CD4-positive, alpha-beta memory T cell (primary cell): ENCODE results near the gene SAMD1. TPM values are rescaled to one million over a fixed set of nuclear protein-coding genes. Genes with fewer than 3 reads are reported as not detected.

Source experiments
- CTCF ChIA-PET: fragments of 350-600 bp; sonication (Branson Sonifier 250); formaldehyde crosslinking; loops from one replicate; lab custom pipeline; 2021; ENCODE audit warnings: inconsistent platforms; ENCODE audit not compliant: partially characterized antibody; lab: Charles Lee
- POLR2A ChIA-PET: fragments of 350-600 bp; sonication (Branson Sonifier 250); formaldehyde crosslinking; loops from one replicate; lab custom pipeline; 2021; ENCODE audit not compliant: partially characterized antibody; lab: Charles Lee
- DNase-seq, 5 donors: peaks; one replicate each; pipeline versions ENCODE4 v3.0.0 to v3.0.0-alpha.2; 2020 to 2022; ENCODE audit warnings: mixed read lengths in 1 of 5
- H3K27ac ChIP-seq: one replicate; pipeline ENCODE4 v1.7.0; 2013; ENCODE audit warnings: low read depth, low read length
- H3K27me3 ChIP-seq: 2 replicates; pipeline ENCODE4 v1.7.0; 2013; ENCODE audit warnings: mild to moderate bottlenecking, low read length, moderate library complexity; ENCODE audit not compliant: insufficient read depth
- H3K36me3 ChIP-seq: 2 replicates; pipeline ENCODE4 v1.7.0; 2013; ENCODE audit warnings: mild to moderate bottlenecking, low read length, moderate library complexity; ENCODE audit not compliant: insufficient read depth
- H3K4me1 ChIP-seq: 2 replicates; pipeline ENCODE4 v1.7.0; 2013; ENCODE audit warnings: mild to moderate bottlenecking, low read length, moderate library complexity; ENCODE audit not compliant: insufficient read depth
- H3K4me3 ChIP-seq, 2 donors: one replicate each; pipeline ENCODE4 v1.7.0; 2013; ENCODE audit warnings: low read length in 2 of 2, mild to moderate bottlenecking in 1 of 2
- H3K9me3 ChIP-seq, 2 donors: one replicate each; pipeline ENCODE4 v1.7.0; 2013; ENCODE audit warnings: low read length in 2 of 2, control low read depth in 1 of 2; ENCODE audit not compliant: control insufficient read depth in 1 of 2
- H3K27ac Mint-ChIP-seq, 7 donors: one replicate each; pipeline ENCODE4 v1.8.0; 2020 to 2021; ENCODE audit warnings: mixed read lengths in 7 of 7, mild to moderate bottlenecking in 6 of 7, inconsistent platforms in 3 of 7, moderate library complexity in 3 of 7
- H3K27me3 Mint-ChIP-seq, 2 donors: one replicate each; pipeline ENCODE4 v1.8.0; 2020 to 2021; ENCODE audit warnings: mixed read lengths in 2 of 2
- H3K36me3 Mint-ChIP-seq, 2 donors: one replicate each; pipeline ENCODE4 v1.8.0; 2020 to 2021; ENCODE audit warnings: mixed read lengths in 2 of 2, inconsistent platforms in 1 of 2, mild to moderate bottlenecking in 1 of 2
- H3K4me1 Mint-ChIP-seq, 4 donors: one replicate each; pipeline ENCODE4 v1.8.0; 2020 to 2021; ENCODE audit warnings: mixed read lengths in 4 of 4, mild to moderate bottlenecking in 1 of 4
- H3K4me3 Mint-ChIP-seq, 8 donors: one replicate each; pipeline ENCODE4 v1.8.0; 2020 to 2021; ENCODE audit warnings: mixed read lengths in 8 of 8, mild to moderate bottlenecking in 7 of 8, moderate library complexity in 6 of 8, inconsistent platforms in 3 of 8
- H3K9me3 Mint-ChIP-seq, 8 donors: one replicate each; pipeline ENCODE4 v1.8.0; 2020 to 2021; ENCODE audit warnings: mixed read lengths in 8 of 8, mild to moderate bottlenecking in 5 of 8, inconsistent platforms in 3 of 8, moderate library complexity in 1 of 8
- intact Hi-C: fragments of 100-400 bp; cut with micrococcal nuclease; formaldehyde crosslinking; loops from one replicate; pipeline ENCODE4 v1.15.1; 2023
- polyA plus RNA-seq, 2 donors: library from polyadenylated mRNA; unstranded; fragments of 300-500 nt; fragmentation: Illumina TruSeq; gene quantifications; one replicate each; pipeline ENCODE4 v1.2.3, GENCODE V29; 2021
- total RNA-seq, 2 experiments: library from RNA; stranded (reverse); gene quantifications; one replicate each; pipeline ENCODE4 v1.2.3, GENCODE V29; 2021

The SAMD1 gene
- total and polyA plus RNA-seq, 4 experiments from 2014 or later, result 0.16 to 43.3 (median 19.5) TPM

GRCh38 chr19:14085309-14085995 is 5.1 kb downstream of the SAMD1 start, which contains the start of gene C19orf67:
Gene C19orf67 (minus strand): TSS chr19:14085783. CDS start chr19:14085627, 156 bp downstream.
- Histone ChIP-seq H3K36me3 (no peaks in the 10 kb centered on the region), H3K9me3 (no peaks in the 10 kb centered on the region), H3K4me3 (no peak within 1 kb of the TSS), H3K4me1 (peaks cover 21% of the 10 kb centered on the region), H3K27ac (no peak within 1 kb of the TSS), H3K27me3 (no peaks in the 10 kb centered on the region)
- peaks cover 8 to 33% (median 22%) of the 10 kb centered on the region in 4 donors for H3K4me1 Mint-ChIP-seq
- intact Hi-C loops, result no loop called here
- H3K36me3 Mint-ChIP-seq, result peaks cover 4 to 9% of the 10 kb centered on the region in 2 donors
- H3K27ac Mint-ChIP-seq, result peak within 1 kb of the TSS in 3 of 7 donors; percentile 7 to 97 (median 37)
- H3K27me3 Mint-ChIP-seq, result no peaks in the 10 kb centered on the region
- peak within 1 kb of the TSS in 1 of 8 donors; percentile 26 for H3K4me3 Mint-ChIP-seq
- POLR2A ChIA-PET, result interaction anchor here (0.8 kb wide), 1 partner anchor 11 kb away, joined by 3 read pairs; no protein-coding TSS in a partner anchor
- H3K9me3 Mint-ChIP-seq, result no peaks in the 10 kb centered on the region
- CTCF ChIA-PET, result interaction anchor here (0.6 to 2.6 kb wide), 3 partner anchors 51 to 1000 kb away, joined by 3 to 12 read pairs (median 3); partner anchors contain the start of gene ASF1B
- DNase-seq, result no peak

- ChIA-PET POLR2A (interaction anchor here (1.0 to 3.6 kb wide), 11 partner anchors 9 to 308 kb away, joined by 3 to 25 read pairs (median 9); partner anchors contain the start of genes ADGRE5, C19orf53, DCAF15 and IL27RA), CTCF (interaction anchor here (1.0 to 2.1 kb wide), 6 partner anchors 8 to 397 kb away, joined by 3 to 9 read pairs (median 6); partner anchors contain the start of gene IL27RA)
- H3K27me3 Mint-ChIP-seq, result no peaks in the 10 kb centered on the region
- intact Hi-C loops, result loop anchor here (5.0 kb wide), 1 partner anchor 930 kb away; the partner anchor contains the start of genes IER2 and STX10
- peak overlapping the region; percentile 13 to 94 (median 46) for H3K4me3 Mint-ChIP-seq
- peaks cover 5 to 28% (median 17%) of the 10 kb centered on the region in 4 donors for H3K4me1 Mint-ChIP-seq
- H3K27ac Mint-ChIP-seq, result peak overlapping the region in 6 of 7 donors; percentile 15 to 84 (median 46)
- Histone ChIP-seq H3K4me1 (peaks cover 18% of the 10 kb centered on the region), H3K36me3 (no peaks in the 10 kb centered on the region), H3K27ac (no peak overlapping the region), H3K4me3 (no peak overlapping the region), H3K27me3 (no peaks in the 10 kb centered on the region), H3K9me3 (no peaks in the 10 kb centered on the region)
- H3K36me3 Mint-ChIP-seq, result peaks cover 0 to 4% of the 10 kb centered on the region in 2 donors
- no peaks in the 10 kb centered on the region for H3K9me3 Mint-ChIP-seq
- no peak for DNase-seq
Observed at GRCh38 chr19:14082675-14082960, 7.9 kb downstream of the SAMD1 start.

- Histone ChIP-seq H3K27me3 (no peaks in the 10 kb centered on the region), H3K4me1 (peaks cover 18% of the 10 kb centered on the region), H3K4me3 (peak overlapping the region; percentile 61 to 74), H3K27ac (peak overlapping the region; percentile 68), H3K9me3 (no peaks in the 10 kb centered on the region), H3K36me3 (no peaks in the 10 kb centered on the region)
- POLR2A ChIA-PET, result interaction anchor here (1.0 to 3.6 kb wide), 18 partner anchors 8 to 930 kb away, joined by 3 to 25 read pairs (median 8); partner anchors contain the start of genes ADGRE5, ASF1B, C19orf53 and DCAF15
- CTCF ChIA-PET, result interaction anchor here (0.8 to 2.1 kb wide), 9 partner anchors 8 to 398 kb away, joined by 3 to 9 read pairs (median 5); partner anchors contain the start of genes ASF1B, IL27RA and MISP3
- Mint-ChIP-seq H3K27me3 (no peaks in the 10 kb centered on the region), H3K9me3 (no peaks in the 10 kb centered on the region), H3K4me3 (peak overlapping the region; percentile 87 to 97 (median 92)), H3K4me1 (peaks cover 5 to 28% (median 17%) of the 10 kb centered on the region in 4 donors), H3K27ac (peak overlapping the region; percentile 84 to 98 (median 95)), H3K36me3 (peaks cover 0 to 2% of the 10 kb centered on the region in 2 donors)
- intact Hi-C loops, result loop anchor here (1.0 to 5.0 kb wide), 6 partner anchors 8 to 930 kb away; partner anchors contain the start of genes C19orf53, DDX39A, IER2 and PRKACA
- DNase-seq, result peak in 4 of 5 donors; percentile 25 to 79 (median 40)
Observed at GRCh38 chr19:14081797-14082674, 8.5 kb downstream of the SAMD1 start.

GRCh38 chr19:14080887-14081796 is 9.4 kb downstream of the SAMD1 start:
- peak; percentile 98 to 99 (median 99) for DNase-seq
- CTCF ChIA-PET, result interaction anchor here (0.5 to 2.2 kb wide), 14 partner anchors 8 to 399 kb away, joined by 3 to 9 read pairs (median 4); partner anchors contain the start of genes ASF1B, IL27RA and MISP3
- Mint-ChIP-seq H3K27ac (peak overlapping the region; percentile 84 to 98 (median 95)), H3K4me1 (peaks cover 5 to 28% (median 17%) of the 10 kb centered on the region in 4 donors), H3K4me3 (peak overlapping the region; percentile 87 to 97 (median 92)), H3K9me3 (no peaks in the 10 kb centered on the region), H3K36me3 (peaks cover 0 to 2% of the 10 kb centered on the region in 2 donors), H3K27me3 (no peaks in the 10 kb centered on the region)
- peak overlapping the region; percentile 61 to 74 for H3K4me3 ChIP-seq
- no peaks in the 10 kb centered on the region for H3K36me3 ChIP-seq
- no peaks in the 10 kb centered on the region for H3K9me3 ChIP-seq
- H3K27ac ChIP-seq, result peak overlapping the region; percentile 68
- POLR2A ChIA-PET, result interaction anchor here (0.8 to 3.6 kb wide), 22 partner anchors 8 to 929 kb away, joined by 3 to 25 read pairs (median 6); partner anchors contain the start of genes ADGRE5, ASF1B, BRME1 and C19orf53
- H3K27me3 ChIP-seq, result no peaks in the 10 kb centered on the region
- intact Hi-C loops, result loop anchor here (1.0 to 5.0 kb wide), 6 partner anchors 9 to 929 kb away; partner anchors contain the start of genes C19orf53, DDX39A, IER2 and PRKACA
- peaks cover 18% of the 10 kb centered on the region for H3K4me1 ChIP-seq

GRCh38 chr19:14078411-14078810 is 12.1 kb downstream of the SAMD1 start:
- Mint-ChIP-seq H3K9me3 (no peaks in the 10 kb centered on the region), H3K4me3 (peak overlapping the region in 1 of 8 donors; percentile 54), H3K27ac (peak overlapping the region in 1 of 7 donors; percentile 65), H3K27me3 (no peaks in the 10 kb centered on the region), H3K4me1 (peaks cover 12 to 47% (median 30%) of the 10 kb centered on the region in 4 donors), H3K36me3 (peaks cover 0 to 3% of the 10 kb centered on the region in 2 donors)
- Histone ChIP-seq H3K36me3 (no peaks in the 10 kb centered on the region), H3K27me3 (no peaks in the 10 kb centered on the region), H3K4me1 (peaks cover 34% of the 10 kb centered on the region), H3K9me3 (no peaks in the 10 kb centered on the region), H3K27ac (no peak overlapping the region), H3K4me3 (no peak overlapping the region)
- POLR2A ChIA-PET, result interaction anchor here (1.1 kb wide), 1 partner anchor 72 kb away, joined by 3 read pairs; the partner anchor contains the start of gene RFX1
- CTCF ChIA-PET, result interaction anchor here (0.6 to 1.5 kb wide), 7 partner anchors 9 to 305 kb away, joined by 3 to 8 read pairs (median 3); partner anchors contain the start of gene ASF1B
- intact Hi-C loops, result loop anchor here (10.0 kb wide), 1 partner anchor 124 kb away; the partner anchor contains the start of gene DCAF15
- no peak for DNase-seq
